T47D (cell line): ENCODE measurements around the gene PIK3CD.

ENCODE experiments used
- DNase-seq, 2 experiments: peaks; one replicate each; pipeline versions ENCODE4 v3.0.0 to v3.0.0-alpha.2; 2011 to 2012; ENCODE audit warnings: low read depth in 1 of 2, low spot score in 1 of 2
- JUND ChIP-seq: IDR thresholded peaks from 2 replicates; pipeline ENCODE4 v1.6.1; 2012; ENCODE audit warnings: low read depth
- in situ Hi-C: cut with HindIII; loops from 2 replicates; pipeline ENCODE4 v1.10.0; 2016; ENCODE audit warnings: low sequenced_read_pairs, low pct_unique_long_range_greater_than_20kb

Gene PIK3CD

GRCh38 chr1:9653210-9653490 is 1.6 kb downstream of the PIK3CD start:
- DNase-seq: no peak
- TF ChIP-seq JUND: no peak
- in situ Hi-C loops: no loop called here

GRCh38 chr1:9653491-9654050 is 2.0 kb downstream of the PIK3CD start:
- TF ChIP-seq JUND: no peak
- no peak for DNase-seq
- in situ Hi-C loops: no loop called here

- DNase-seq: no peak
- in situ Hi-C loops: no loop called here
- TF ChIP-seq JUND: no peak
These were observed 2.7 kb downstream of the PIK3CD start for GRCh38 chr1:9654051-9654833.

- no peak for DNase-seq
- TF ChIP-seq JUND: no peak
- in situ Hi-C loops: no loop called here
These were observed 3.5 kb downstream of the PIK3CD start for GRCh38 chr1:9654834-9655723.

DNA sequence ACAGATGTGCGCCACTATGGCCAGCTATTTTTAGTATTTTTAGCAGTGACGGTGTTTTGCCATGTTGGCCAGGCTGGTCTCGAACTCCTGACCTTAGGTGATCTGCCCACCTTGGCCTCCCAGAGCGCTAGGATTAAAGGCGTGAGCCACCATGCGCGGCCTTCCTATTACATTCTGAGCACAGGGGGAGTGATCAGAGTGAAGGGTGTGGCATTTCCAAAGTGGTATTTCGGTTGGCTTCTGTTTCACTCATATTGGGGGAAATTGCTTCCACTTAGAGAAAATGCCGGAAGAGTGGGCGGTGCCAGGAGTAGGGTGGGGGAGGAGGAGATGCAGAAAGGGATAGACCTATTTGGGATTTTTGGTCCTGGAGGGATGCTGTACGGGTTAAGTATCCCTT is 4.3 kb downstream of the PIK3CD start:
- no peak for DNase-seq
- in situ Hi-C loops: no loop called here

DNA sequence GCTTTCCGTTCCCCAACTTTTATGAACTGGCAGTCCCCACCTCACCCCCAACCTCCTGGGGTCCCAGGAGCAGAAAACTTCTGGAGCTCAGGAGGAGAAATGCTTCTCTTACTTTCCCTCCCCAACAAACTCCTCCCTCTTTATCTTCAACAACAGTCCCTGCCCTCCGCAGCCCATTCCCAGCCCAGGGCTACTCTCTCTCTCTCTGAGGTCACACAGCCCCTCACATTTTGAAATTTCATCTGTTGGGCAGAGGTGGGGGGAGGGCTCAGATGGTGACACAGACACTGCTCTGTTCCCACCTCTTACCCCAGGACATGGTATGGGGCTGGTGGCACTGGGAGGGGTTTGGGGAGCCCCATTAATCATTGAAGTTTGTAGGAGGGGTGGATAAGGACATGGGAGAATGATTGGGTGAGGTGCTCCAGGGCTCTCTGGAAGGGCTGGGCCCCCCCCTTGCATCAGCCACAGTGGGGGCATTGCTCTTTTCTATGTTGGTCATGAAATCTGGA is 6.0 kb downstream of the PIK3CD start:
- TF ChIP-seq JUND: no peak
- in situ Hi-C loops: no loop called here
- no peak for DNase-seq

More for the DNA sequence above, 4.3 kb downstream of the PIK3CD start:
- no peak for TF ChIP-seq JUND

- DNase-seq: no peak
- in situ Hi-C loops: no loop called here
- TF ChIP-seq JUND: no peak
These were observed 6.7 kb downstream of the PIK3CD start for GRCh38 chr1:9658199-9658598.

DNA sequence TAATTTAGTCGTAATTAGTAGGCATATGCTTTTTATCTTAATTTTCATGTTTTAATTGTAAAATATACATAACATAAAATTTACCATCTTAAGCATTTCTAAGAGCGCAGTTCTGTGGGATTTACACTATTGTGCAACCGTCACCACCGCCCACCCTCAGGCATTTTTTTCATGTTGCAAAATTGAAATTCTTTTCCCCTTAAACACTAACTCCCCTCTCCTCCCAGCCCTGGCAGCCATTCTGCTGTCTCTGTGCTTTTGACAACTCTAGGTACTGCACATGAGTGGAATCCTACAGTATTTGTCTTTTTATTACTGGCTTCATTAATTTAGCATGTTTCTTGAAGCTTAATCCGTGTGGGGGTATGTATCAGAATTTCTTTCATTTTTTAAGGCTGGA is 7.8 kb downstream of the PIK3CD start:
- DNase-seq: no peak
- TF ChIP-seq JUND: no peak
- in situ Hi-C loops: no loop called here

DNA sequence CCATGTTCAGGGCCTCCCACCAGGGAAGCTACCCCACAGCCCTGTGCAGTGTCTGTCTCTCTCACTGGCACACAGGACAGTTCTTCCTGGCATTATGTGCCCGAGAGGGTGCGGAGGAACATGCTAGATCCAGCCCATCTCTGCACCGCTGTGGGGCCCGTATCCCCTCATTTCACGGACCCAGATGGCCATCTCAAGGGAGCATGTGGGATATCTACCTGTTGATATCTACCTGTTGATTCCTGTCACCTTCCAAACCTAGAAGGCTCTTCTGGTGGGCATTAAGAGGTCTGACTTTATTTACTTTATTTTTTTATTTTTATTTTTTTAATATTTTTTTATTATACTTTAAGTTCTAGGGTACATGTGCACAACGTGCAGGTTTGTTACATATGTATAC is 11.7 kb downstream of the PIK3CD start:
- no peak for TF ChIP-seq JUND
- in situ Hi-C loops: no loop called here
- no peak for DNase-seq

- in situ Hi-C loops: no loop called here
- no peak for TF ChIP-seq JUND
- DNase-seq: no peak
These were observed 13.7 kb downstream of the PIK3CD start for GRCh38 chr1:9665193-9665592.

- no peak for TF ChIP-seq JUND
- in situ Hi-C loops: no loop called here
- DNase-seq: no peak
These were observed 16.5 kb downstream of the PIK3CD start for GRCh38 chr1:9668080-9668479.

DNA sequence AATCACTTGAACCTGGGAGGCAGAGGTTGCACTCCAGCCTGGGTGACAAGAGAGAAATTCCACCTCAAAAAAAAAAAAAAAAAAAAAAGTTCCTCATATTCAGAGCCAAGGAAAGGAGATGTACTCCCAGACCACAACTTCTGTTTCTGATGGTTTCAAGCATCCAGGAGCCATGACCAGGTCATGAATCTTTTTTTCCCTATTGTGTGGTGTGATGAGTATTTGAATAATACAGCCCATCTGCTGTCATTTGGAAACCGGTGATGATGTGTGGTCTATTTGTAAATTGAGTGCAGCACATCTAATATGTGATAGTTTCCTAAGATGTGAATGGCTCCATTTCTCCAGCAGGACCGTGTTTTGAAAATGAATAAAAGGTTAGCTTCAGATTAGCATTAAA is 18.6 kb downstream of the PIK3CD start:
- DNase-seq: no peak
- in situ Hi-C loops: no loop called here
- no peak for TF ChIP-seq JUND
